NCI-H2227 (cell line): ENCODE data around the gene KRT16.
"Not testable (repeated sequence)": the region's sequence is repeated elsewhere in the genome, so short reads cannot be mapped to it uniquely, and the experiment has no call there.

ENCODE experiments used
- DNase-seq: peaks from one replicate; lab custom pipeline; 2025; ENCODE audit not compliant: unreplicated experiment; lab: John Stamatoyannopoulos, UW

The KRT16 gene

DNA sequence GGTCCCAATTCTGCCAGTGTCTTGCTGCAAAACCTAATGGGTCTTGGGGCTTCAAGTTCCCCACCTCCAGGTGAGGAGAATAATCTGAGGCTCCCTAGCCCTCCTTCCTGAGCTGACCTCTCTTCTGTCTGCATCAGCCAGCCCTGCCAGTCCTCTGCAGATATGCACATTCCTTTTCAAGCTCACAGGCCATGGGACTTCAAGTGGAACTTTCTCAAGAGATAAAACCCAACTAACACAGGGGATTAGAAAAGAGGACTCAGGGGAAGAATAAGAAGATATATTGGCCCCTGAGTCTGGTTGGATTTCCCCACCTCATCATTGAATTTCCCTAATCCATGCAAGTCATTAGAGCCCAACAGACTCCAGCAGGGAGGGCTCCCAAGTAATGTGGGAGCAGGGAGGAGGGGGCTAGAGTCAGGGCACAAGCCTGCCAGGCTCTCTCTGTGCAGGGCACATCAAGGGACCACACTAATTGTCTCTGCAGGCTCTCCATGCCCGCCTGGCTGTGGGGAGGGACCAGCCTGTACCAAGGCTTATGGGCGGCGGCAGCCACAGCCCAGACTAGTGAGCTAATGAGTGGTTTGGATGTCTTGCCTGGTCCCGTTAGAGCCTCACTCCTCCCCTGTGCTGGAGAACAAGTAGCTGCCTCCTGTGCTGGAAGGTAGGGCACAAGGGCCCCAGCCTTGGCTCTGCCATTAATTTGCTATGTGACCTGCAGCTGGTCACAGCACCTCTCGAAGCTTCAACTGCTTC, 27.1 kb downstream of the KRT16 start:
- no peak for DNase-seq

DNA sequence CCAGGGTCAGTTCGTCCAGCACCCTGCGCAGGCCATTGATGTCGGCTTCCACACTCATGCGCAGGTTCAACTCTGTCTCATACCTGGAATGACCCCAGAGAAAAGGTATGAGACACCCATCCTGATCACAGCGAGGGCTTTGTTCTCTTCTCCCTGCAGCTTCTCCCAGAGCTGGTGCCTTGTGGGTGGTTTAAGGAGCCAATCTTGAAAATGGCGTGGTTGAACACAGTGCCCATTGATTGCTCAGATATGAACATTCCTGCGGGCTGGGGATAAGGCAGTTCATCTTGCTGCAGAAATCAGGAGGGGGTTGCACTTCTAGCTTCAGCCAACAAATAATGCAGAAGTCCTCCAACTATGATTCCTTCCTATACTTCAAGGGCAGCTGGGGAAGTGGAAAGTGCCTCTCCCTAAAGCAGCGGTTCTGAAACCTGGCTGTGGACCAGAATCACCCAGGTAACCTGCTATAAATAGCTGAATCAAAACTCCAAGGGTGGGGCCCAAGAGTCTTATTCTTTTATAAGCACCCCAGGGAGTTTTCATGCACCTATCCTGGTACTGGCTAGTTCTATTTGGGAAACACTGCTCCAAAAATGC, 28.1 kb downstream of the KRT16 start:
- not testable (repeated sequence) for DNase-seq

DNA sequence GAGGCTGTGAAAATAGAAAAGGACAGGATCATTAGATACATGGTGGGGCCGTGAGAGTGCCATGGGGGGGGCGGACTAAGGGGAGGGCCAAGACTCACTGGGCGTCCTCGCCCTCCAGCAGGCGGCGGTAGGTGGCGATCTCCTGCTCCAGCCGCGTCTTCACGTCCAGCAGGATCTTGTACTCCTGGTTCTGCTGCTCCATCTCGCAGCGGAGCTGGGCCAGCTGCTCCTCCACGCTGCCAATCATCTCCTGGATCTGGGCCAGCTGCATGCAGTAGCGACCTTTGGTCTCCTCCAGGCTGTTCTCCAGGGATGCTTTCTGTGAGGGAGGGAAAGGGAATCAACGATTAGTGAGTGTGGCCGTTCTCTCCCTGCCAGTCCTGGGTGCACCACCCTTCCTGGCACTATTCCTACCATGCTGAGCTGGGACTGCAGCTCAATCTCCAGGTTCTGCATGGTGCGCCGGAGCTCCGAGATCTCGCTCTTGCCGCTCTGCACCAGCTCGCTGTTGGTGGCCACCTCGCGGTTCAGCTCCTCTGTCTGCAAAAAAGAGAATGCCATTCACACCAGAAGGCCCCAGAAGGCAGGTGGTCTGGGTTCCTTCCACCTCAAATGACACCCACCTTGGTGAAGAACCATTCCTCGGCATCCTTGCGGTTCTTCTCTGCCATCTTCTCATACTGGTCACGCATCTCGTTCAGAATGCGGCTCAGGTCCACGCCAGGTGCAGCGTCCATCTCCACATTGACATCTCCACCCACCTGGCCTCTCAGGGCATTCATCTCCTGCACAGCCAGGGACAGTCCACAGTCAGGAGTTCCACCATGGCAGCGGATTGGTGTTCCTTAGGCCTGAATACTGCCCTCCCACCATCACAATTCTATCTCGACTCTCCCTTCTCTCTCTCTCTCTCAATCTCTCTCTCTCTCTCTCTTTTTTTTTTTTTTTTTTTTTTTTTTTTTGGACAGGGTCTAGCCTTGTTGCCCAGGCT, 29.1 kb downstream of the KRT16 start:
- no peak for DNase-seq

- not testable (repeated sequence) for DNase-seq
These were observed 30.3 kb downstream of the KRT16 start for GRCh38 chr17:41582061-41582968.

DNA sequence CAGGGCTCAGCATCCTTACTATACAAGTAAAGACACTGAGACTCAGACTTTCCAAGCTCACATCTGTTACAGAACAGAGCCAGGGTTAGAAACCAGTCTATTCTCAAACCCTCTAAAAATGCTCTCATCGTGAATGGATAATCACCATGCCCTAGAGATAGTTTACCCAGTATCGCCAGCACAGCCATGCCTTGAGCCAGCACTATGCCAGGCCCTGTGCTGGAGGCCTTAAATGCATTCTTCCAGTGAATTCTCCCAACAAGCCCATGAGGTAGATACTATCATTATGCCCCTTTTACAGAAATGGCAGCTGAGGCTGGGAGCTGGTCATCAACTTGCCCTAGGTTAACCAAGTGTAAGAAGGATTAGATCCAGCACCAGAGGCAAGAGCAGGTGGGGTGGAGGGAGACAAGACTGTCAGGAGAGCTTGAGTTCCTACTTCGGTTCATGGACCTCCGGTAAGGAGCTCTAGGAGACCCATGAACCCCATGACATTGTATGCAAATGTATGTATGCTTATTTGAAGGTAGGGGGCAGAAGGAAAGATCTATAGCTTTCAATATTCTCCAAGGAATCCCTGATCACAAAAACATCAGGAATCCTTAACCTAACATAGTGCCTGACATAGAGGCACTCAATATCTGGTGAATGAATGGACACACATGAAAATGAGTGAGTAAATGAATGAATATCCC, 31.1 kb downstream of the KRT16 start:
- no peak for DNase-seq

DNA sequence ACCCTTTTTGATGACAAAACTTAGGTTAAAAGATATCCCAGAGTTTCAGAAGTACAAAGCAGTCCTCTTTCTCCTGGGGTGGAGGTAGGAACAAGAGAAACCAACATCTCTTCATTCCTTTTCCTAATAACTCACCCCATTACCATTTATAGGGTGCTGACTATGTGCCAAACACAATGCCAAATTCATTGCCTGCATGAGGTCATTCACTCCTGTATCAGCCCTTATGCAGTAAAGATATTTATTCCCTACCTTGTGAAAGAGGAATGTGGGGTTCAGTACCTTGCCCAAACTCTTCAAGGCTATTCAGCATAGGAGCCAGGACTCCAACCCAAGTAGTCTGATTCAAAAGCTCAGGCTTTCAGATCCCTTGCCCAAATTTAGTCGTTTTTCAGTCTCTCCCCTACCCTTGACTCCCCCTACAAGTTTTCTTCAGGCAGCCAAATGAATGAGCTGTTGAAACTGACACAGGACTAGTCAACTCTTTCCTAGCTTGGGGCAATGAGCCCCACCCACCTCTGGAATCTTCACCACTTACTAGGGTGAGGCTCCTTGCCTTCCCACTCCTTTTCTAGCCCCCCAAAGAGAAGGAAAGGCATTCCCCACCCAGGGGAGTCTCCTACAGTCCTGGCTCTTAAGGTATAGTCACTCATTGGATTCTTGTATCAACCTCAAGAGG, 31.7 kb downstream of the KRT16 start:
- no peak for DNase-seq

GRCh38 chr17:41580244-41580575, 32.4 kb downstream of the KRT16 start:
- DNase-seq, result no peak

GRCh38 chr17:41579484-41580243, 32.9 kb downstream of the KRT16 start:
- peak; percentile 51 for DNase-seq

- DNase-seq, result no peak
These were observed 33.6 kb downstream of the KRT16 start for GRCh38 chr17:41578971-41579370.

DNA sequence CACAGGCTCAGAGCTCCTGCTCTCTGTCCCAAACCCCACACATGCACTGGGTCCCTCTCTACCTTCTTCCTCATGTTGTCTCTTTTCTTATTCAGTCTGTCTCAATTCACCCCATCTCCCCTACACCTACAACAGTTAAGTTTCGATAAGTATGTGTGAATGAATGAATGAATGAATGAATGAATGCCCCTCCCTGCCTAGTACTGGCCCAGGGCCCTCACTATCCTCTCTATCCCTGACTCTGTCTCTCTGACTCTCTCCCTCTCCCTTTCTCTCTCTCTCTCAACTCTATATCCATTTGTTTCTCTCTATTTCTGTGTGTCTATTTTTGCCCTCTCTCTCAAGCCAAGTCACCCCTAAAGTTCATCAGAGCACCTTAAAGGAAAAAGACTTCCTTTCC, 34.0 kb downstream of the KRT16 start:
- no peak for DNase-seq

GRCh38 chr17:41576740-41577139, 35.8 kb downstream of the KRT16 start:
- DNase-seq, result not testable (repeated sequence)

- no peak for DNase-seq
These were observed 37.2 kb downstream of the KRT16 start for GRCh38 chr17:41575336-41575735.

GRCh38 chr17:41571561-41572434, 40.8 kb downstream of the KRT16 start, which contains the start of gene KRT9:
KRT9 (minus strand) TSS chr17:41572059; CDS start chr17:41571992, 67 bp downstream.
- DNase-seq, result peak; percentile 51

GRCh38 chr17:41567317-41567716, 45.2 kb downstream of the KRT16 start:
- no peak for DNase-seq

- DNase-seq, result no peak
These were observed 47.2 kb downstream of the KRT16 start for GRCh38 chr17:41565338-41565737.

DNA sequence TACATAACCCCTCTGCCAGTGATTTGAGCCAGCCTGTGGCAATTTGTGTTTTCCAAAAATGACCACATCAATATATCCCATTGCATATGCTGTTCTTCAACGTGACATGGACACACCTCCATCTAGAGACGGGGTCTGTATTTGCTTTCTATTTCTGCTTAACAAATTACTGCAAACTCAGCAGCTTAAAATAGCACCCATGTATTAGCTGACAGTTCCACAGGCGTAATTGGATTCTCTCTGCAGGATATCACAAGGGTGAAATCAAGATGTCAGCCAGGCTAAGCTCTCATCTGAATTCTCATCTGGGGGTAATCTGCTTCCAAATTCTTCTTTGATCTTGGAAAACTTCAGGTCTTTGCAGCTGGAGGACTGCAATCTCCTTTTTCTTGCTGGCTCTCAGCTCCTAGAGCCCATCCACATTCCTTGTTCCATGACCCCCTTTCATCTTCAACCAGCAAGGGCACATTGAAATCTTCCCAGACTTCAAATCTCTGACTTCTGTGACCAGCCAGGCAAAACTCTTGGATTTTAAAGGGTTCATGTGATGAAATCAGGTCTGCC, 48.9 kb downstream of the KRT16 start:
- DNase-seq, result peak; percentile 37

DNA sequence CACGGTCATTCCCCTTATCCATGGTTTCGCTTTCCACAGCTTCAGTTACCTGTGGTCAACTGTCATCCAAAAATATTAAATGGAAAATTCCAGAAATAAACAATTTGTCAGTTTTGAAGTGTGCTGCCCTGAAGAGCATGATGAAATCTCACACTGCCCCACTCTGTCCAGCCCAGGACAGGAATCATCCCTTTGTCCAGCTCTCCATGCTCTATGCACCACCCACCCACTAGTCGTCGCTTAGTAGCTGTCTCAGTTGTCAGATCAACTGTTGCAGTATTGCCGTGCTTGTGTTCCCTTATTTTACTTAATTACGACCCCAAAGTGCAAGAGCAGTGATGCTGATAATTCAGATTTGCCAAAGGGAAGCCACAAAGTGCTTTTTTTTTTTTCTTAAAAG, 51.0 kb downstream of the KRT16 start:
- no peak for DNase-seq
